Measurements from ENCODE around the gene ONECUT3. TPM values are rescaled to one million over a fixed set of nuclear protein-coding genes. Genes with fewer than 3 reads are reported as not detected.

ONECUT3 gene
- polyA plus RNA-seq, 3 donors, result 0.04 to 0.08 TPM; not detected in 1

DNA sequence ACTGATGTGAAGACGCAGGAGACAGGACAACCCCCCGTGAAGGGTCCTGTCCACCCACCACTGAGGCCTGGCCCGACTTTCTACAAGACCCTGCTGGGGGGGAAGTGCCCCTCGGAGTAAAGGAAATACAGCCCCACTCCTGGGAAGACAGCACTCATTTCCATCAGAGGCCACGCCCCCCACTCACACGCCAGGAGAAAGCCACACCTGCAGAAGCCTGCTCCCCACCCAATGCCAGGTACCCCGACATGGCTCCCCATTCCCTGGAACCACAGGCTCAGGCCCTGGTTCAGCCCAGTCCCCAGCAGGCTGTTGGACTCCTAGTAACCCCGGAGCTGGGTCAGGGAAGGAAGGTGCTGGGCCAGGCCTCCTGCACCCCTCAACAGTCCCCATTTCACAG is 69.7 kb downstream of the ONECUT3 start:
- no peak for DNase-seq (ENCODE audit: extremely low read depth in 1 of 11, low read depth in 9 of 11, low spot score in 4 of 11)

DNA sequence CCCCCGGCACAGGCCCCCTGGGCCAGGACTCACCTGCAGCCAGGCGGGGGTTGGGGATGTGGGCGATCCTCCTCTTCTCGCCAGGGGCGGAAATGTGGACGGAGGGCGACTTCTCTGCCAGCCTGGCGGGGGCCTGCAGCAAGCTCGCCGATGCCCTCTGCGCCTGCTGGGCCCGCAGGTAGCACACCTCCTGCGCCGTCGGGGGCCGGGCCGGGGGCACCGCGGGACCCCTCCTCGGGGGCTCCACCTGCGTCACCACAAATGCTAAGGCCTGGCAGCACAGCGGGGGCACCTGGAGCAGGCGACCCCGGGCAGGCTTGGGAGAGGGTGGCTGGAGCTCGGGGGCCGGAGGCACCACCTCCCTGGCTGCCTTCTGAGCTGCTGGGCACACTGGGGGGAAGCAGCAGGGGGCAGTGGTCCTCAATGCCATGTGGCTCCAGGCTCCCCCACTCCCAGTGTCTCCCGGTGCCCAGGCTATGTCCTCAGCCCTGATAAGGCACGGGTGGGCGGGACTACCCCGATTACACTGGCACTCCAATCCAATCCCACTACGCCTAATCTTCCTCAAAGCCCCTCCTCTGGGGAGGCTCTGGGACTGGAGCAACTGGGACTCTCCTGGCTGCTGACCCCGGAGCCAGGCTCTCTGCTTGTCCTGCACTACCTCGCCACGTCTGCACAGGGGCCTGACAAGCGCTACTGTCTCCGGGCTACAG is 70.4 kb downstream of the ONECUT3 start:
- no peak for DNase-seq (ENCODE audit: extremely low read depth in 1 of 11, low read depth in 9 of 11, low spot score in 4 of 11)

DNA sequence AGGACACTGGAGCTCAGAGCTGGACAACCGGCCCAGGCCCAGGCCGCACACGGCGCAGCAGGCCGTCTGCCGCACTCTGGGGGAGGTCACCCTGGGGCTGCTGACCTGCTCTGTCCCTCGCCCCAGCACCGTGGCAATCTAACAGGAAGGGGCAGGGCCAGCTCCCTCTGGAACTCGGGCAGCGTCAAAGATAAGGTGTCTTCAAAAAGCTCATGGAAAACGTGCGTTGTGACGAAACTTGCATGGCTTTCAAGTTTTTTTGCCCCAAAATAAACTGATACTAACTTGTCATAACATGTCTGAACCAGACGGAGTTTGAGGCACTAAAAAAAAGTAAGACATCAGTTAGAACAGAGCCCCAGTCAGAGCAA is 70.9 kb downstream of the ONECUT3 start:
- no peak for DNase-seq (ENCODE audit: extremely low read depth in 1 of 11, low read depth in 9 of 11, low spot score in 4 of 11)

DNA sequence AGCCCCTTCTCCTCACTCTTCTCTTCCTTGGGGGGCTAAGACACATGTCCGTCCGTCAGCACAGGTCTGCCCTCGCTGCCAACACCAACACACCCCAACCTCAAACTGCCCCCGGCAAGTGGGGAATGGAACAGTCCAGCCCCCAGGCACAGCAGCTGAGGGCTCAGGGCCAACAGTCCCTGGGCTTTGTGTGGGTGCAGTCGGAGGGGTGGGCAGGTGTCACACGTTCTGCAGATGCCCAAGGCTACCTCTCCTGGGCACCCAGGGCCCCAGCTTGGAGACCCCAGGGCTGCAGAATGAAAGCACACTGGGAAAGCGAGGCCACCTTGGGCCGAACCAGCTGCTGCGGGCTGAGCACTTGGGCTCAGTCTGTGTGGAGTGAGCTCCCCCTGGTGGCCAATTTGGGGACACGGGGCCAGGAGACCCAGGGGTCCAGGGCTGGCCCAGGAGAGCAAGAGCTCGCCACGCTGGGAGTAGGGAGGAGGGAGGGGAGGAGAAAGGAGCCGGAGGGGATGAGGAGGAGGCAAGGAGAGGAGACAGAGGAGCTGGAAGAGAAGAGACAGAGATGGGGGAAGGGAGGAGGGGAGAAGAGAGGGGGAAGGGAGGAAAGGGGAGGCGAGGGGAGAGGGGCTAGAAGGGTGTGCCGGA is 72.7 kb downstream of the ONECUT3 start:
- peak; percentile 60 to 82 (median 73) for DNase-seq (ENCODE audit: extremely low read depth in 1 of 11, low read depth in 9 of 11, low spot score in 4 of 11)

DNA sequence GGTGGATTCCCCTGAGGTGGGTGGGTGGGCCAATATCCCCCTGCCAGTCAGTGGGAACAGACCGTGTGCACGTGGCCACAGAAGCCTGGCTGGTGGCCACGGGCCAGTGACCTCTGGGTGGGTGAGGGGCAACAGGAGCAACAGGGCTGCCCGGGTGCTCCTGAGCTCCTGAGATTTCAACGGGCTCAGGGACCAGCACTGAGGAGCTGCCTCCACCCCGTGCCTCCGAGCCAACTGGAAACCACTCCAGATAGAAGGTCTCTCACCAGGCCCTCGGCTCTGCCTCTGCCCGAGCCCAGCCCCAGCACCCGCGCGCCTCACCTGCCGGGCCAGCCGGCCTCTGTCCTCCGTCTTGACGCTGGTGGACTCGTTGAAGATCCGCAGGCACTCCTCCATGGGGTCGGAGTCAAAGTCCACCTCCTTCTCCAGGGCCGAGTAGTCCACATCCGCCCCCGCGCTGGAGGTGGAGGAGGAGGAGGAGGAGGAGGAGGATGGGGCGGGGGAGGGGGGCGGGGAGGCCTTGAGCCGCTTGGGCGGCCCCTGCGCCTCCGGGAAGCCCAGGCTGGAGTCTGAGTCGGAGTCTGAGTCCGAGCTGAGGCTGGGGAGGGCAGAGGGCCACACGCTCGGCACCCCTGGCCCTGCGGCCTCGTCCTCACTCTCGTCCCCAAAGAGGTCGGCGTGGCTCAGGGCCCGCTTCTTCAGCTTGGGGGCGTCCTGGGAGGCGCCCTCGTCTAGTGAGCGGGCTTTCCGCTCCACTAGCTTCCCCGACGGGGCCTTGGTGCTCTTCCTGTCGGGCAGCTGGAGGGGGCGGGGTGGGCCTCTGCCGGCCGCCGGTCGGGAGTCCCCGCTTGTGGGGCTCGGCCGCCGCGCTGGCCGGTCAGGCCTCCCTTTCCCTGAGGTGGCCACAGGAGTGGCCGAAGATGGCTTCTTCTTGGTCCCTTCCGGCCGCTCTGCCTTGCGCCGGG is 73.5 kb downstream of the ONECUT3 start:
- DNase-seq (ENCODE audit: extremely low read depth in 1 of 11, low read depth in 9 of 11, low spot score in 4 of 11), result peak in 7 of 11 donors; percentile 31 to 75 (median 52)

DNA sequence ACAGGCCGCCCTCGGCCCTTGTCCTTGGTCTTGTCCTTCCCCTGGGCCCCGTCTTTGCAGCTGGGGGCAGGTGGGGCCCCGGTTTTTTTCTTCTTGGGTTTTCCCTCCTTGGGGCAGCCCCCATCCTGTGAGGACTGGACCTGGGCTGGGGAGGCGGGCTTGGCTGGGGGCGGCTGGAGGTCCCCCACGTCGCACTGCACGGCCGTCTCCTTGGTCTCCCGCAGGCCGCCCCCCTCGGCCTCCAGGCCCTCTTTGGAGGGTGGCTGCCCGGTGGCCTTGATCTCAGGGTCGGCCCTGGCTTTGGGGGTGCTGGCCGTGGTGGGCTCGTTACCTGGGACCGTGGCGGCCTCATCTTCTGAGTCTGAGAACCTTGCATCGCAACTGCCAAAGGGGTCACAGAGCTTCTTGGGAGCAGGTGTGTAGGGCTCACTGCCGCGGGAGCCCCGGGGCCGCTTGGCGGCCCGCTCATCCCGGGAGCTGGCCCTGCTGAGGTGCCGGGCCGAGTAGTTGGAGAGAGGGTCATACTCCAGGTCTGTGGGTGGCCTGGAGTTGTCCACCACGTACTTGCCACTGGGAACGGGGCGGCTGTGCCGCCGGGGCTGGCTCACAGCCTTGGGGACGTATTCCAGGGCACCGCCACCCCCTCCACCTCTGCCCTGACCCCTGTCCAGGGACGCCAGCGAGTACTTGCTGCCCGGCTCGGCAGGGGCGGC is 74.4 kb downstream of the ONECUT3 start:
- no peak for DNase-seq (ENCODE audit: extremely low read depth in 1 of 11, low read depth in 9 of 11, low spot score in 4 of 11)

DNA sequence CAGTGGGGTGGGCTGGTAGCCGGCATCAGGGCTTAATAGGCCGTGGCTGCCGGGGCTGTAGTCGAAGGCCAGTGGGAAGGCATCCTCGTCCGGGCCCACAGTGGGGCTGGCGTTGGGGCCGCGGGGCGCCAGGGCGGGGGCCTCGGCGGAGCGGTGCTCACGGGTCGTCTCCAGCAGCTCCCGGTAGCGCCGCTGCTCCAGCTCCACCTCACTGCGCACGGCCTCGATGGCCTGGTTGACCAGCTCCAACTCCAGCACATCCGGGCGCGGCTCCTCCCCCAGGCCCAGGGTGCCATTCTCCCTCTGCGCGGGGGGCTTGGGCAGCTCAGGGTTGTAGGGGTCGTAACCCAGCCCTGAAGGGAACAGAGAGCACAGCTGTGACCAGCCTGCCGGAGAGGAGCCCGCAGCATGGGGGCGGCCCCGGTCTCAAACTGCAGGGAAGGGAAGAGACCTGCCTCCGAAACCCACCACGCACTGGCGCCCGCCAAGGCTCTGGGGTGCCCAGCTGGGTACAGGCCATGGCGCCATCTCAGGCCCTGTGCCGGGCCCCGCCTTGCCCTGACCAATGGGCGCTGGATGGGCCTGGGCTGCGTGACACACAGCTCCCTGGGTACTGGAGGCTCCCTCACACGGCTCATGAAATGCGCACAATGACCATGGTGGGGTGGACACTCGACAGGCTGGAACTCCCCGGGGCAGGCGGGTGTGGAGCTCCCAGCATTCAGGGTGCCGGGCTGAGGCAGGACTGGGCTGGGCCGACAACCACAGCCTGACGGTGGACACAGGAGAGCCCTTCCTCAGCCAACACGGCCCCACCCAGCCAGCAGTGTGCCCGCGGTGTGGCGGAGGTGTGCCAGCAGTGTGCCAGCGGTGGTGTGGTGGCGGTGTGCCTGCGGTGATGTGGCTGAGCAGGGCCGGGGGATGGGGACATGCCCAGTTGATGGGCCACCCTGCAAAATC is 75.3 kb downstream of the ONECUT3 start:
- DNase-seq (ENCODE audit: extremely low read depth in 1 of 11, low read depth in 9 of 11, low spot score in 4 of 11), result no peak

DNA sequence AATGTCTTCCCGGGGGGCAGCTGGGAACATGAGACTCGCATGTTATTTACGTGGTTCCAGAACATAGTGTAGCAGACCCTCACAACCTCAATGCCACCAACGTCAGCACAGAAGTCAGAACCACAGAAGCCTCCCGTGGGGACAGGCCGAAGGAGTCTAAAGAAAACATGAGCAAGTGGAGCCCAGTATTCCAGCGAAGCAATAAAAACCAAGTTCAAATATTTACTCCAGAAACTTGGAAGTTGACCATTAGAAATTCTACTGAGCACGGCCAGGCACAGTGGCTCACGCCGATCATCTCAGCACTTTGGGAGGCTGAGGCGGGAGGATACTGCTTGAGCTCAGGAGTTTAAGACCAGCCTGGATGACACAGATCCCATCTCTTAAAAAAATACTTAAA is 76.7 kb downstream of the ONECUT3 start:
- DNase-seq (ENCODE audit: extremely low read depth in 1 of 11, low read depth in 9 of 11, low spot score in 4 of 11), result no peak

DNA sequence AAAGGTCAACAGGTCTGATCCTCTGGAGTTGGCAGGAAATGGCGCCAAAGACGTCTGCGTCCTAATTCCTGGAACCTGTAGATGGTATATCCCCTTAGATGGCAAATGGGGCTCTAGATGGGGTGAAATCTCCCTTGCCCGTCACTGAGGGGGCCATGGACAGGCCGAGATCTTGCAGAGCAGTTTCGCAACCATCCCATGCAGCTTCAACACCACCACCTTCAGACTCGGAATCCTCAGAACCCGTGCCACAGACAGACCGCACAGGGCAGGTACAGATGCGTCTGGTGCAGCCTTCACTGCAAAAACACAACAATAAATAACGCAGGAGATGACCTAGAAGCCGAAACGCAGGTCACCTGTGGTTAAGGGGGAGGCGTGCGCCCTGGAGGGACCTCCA is 77.3 kb downstream of the ONECUT3 start:
- no peak for DNase-seq (ENCODE audit: extremely low read depth in 1 of 11, low read depth in 9 of 11, low spot score in 4 of 11)

Other genes starting within 250 kb of the ONECUT3 start
- gene ADAMTSL5, start 240.5 kb upstream of the ONECUT3 start, polyA plus RNA-seq (ENCODE audit: insufficient read length in 3 of 3), result 1 to 10 TPM in 1 of 3 donors, under 1 TPM in 2; 0.47 to 1.2 (median 0.62) TPM
- under 1 TPM; 0.11 to 0.45 (median 0.14) TPM for gene PLK5, start 229.4 kb upstream of the ONECUT3 start, polyA plus RNA-seq (ENCODE audit: insufficient read length in 3 of 3)
- gene MEX3D, start 185.2 kb upstream of the ONECUT3 start, polyA plus RNA-seq (ENCODE audit: insufficient read length in 3 of 3), result 10 to 100 TPM; 19.3 to 33.9 (median 28.2) TPM
- 10 to 100 TPM; 41.3 to 77.7 (median 68.6) TPM for gene MBD3, start 160.6 kb upstream of the ONECUT3 start, polyA plus RNA-seq (ENCODE audit: insufficient read length in 3 of 3)
- 100 to 1,000 TPM in 2 of 3 donors, 10 to 100 TPM in 1; 86.1 to 129 (median 121) TPM for gene UQCR11, start 148.0 kb upstream of the ONECUT3 start, polyA plus RNA-seq (ENCODE audit: insufficient read length in 3 of 3)
- gene TCF3, start 100.9 kb upstream of the ONECUT3 start, polyA plus RNA-seq (ENCODE audit: insufficient read length in 3 of 3), result 100 to 1,000 TPM in 2 of 3 donors, 10 to 100 TPM in 1; 90.7 to 131 (median 105) TPM
- under 1 TPM; 0.56 to 1.00 (median 0.65) TPM for gene ATP8B3, start 58.8 kb downstream of the ONECUT3 start, polyA plus RNA-seq (ENCODE audit: insufficient read length in 3 of 3)
- gene REXO1, start 95.0 kb downstream of the ONECUT3 start, polyA plus RNA-seq (ENCODE audit: insufficient read length in 3 of 3), result 10 to 100 TPM; 23.3 to 32.7 (median 32.6) TPM
- 10 to 100 TPM in 1 of 3 donors, 1 to 10 TPM in 2; 5.4 to 10.1 (median 9.5) TPM for gene KLF16, start 110.1 kb downstream of the ONECUT3 start, polyA plus RNA-seq (ENCODE audit: insufficient read length in 3 of 3)
- gene ABHD17A, start 132.0 kb downstream of the ONECUT3 start, polyA plus RNA-seq (ENCODE audit: insufficient read length in 3 of 3), result 10 to 100 TPM; 32.3 to 66.3 (median 55.4) TPM
- 1 to 10 TPM; 1.1 to 5.4 (median 3.5) TPM for gene ADAT3, start 151.9 kb downstream of the ONECUT3 start, polyA plus RNA-seq (ENCODE audit: insufficient read length in 3 of 3)
- 10 to 100 TPM; 54.6 to 95.7 (median 79.5) TPM for gene SCAMP4, start 151.9 kb downstream of the ONECUT3 start, polyA plus RNA-seq (ENCODE audit: insufficient read length in 3 of 3)
- gene CSNK1G2, start 187.7 kb downstream of the ONECUT3 start, polyA plus RNA-seq (ENCODE audit: insufficient read length in 3 of 3), result 10 to 100 TPM; 50.5 to 70.4 (median 67.9) TPM

All from renal cortex interstitium (tissue), 11 donors.